ENCODE results near the gene FOXA1. TPM values are rescaled to one million over a fixed set of nuclear protein-coding genes. Genes with fewer than 3 reads are reported as not detected.

FOXA1 gene
- total RNA-seq, 4 donors from 2014 or later, result not detected

- H3K4me3 ChIP-seq, result peak overlapping the region in 2 of 4 donors; percentile 16 to 24
- no peak for DNase-seq (ENCODE audit: low spot score in 2 of 2)
- H3K36me3 ChIP-seq, result no peaks in the 10 kb centered on the region
- H3K4me1 ChIP-seq, result peaks cover 0 to 31% (median 0%) of the 10 kb centered on the region in 4 donors
- H3K9me3 ChIP-seq, result no peaks in the 10 kb centered on the region
- TF ChIP-seq EP300 (IDR thresholded peaks at IDR 0.05) (no peak), CTCF (IDR thresholded peaks at IDR 0.05) (no peak), POLR2A (IDR thresholded peaks at IDR 0.05) (no peak)
- peak overlapping the region in 1 of 4 donors; percentile 47 for H3K27ac ChIP-seq
- H3K27me3 ChIP-seq, result peaks cover 6 to 78% of the 10 kb centered on the region in 2 donors
- WGBS, 2 donors, result 6 to 8% methylated on average over 53 to 67 of the region's 67 CpGs
Measured at GRCh38 chr14:37583358-37584210, 11.5 kb downstream of the FOXA1 start.

GRCh38 chr14:37580146-37580545 is 14.9 kb downstream of the FOXA1 start:
- no peaks in the 10 kb centered on the region for H3K36me3 ChIP-seq
- no peak for DNase-seq (ENCODE audit: low spot score in 2 of 2)
- WGBS, 2 donors, result 89% methylated on average over 2 of the region's 2 CpGs
- no peak for TF ChIP-seq POLR2A (IDR thresholded peaks at IDR 0.05)
- TF ChIP-seq EP300 (IDR thresholded peaks at IDR 0.05), result no peak
- TF ChIP-seq CTCF (IDR thresholded peaks at IDR 0.05), result no peak
- H3K4me1 ChIP-seq, result peaks cover 0 to 19% (median 0%) of the 10 kb centered on the region in 4 donors
- no peaks in the 10 kb centered on the region for H3K9me3 ChIP-seq
- no peak overlapping the region for H3K4me3 ChIP-seq
- H3K27ac ChIP-seq, result no peak overlapping the region
- H3K27me3 ChIP-seq, result peaks cover 6 to 45% of the 10 kb centered on the region in 2 donors

- Histone ChIP-seq H3K4me3 (no peak overlapping the region), H3K27ac (no peak overlapping the region), H3K4me1 (peaks cover 0 to 10% (median 0%) of the 10 kb centered on the region in 4 donors), H3K27me3 (peaks cover under 1 to 42% of the 10 kb centered on the region in 2 donors), H3K36me3 (no peaks in the 10 kb centered on the region), H3K9me3 (no peaks in the 10 kb centered on the region)
- no peak for DNase-seq (ENCODE audit: low spot score in 2 of 2)
- 35 to 38% methylated on average over 9 of the region's 9 CpGs for WGBS, 2 donors
- no peak for TF ChIP-seq CTCF (IDR thresholded peaks at IDR 0.05)
- TF ChIP-seq EP300 (IDR thresholded peaks at IDR 0.05), result no peak
Measured at GRCh38 chr14:37579274-37579673, 15.8 kb downstream of the FOXA1 start.

- no peak for DNase-seq (ENCODE audit: low spot score in 2 of 2)
- TF ChIP-seq EP300 (IDR thresholded peaks at IDR 0.05) (no peak), CTCF (IDR thresholded peaks at IDR 0.05) (no peak), POLR2A (IDR thresholded peaks at IDR 0.05) (no peak)
- Histone ChIP-seq H3K36me3 (no peaks in the 10 kb centered on the region), H3K4me1 (no peaks in the 10 kb centered on the region), H3K27ac (no peak overlapping the region), H3K9me3 (no peaks in the 10 kb centered on the region), H3K4me3 (no peak overlapping the region), H3K27me3 (peaks cover 0 to 7% of the 10 kb centered on the region in 2 donors)
- 50% methylated on average over 2 of the region's 2 CpGs for WGBS, 2 donors
Measured at GRCh38 chr14:37573356-37573755, 21.7 kb downstream of the FOXA1 start.

GRCh38 chr14:37571391-37571790 is 23.7 kb downstream of the FOXA1 start:
- DNase-seq (ENCODE audit: low spot score in 2 of 2), result no peak
- 90 to 97% methylated on average over 4 of the region's 4 CpGs for WGBS, 2 donors
- no peaks in the 10 kb centered on the region for H3K36me3 ChIP-seq
- no peak overlapping the region for H3K27ac ChIP-seq
- no peak overlapping the region for H3K4me3 ChIP-seq
- no peaks in the 10 kb centered on the region for H3K9me3 ChIP-seq
- TF ChIP-seq EP300 (IDR thresholded peaks at IDR 0.05), result no peak
- no peak for TF ChIP-seq CTCF (IDR thresholded peaks at IDR 0.05)
- no peak for TF ChIP-seq POLR2A (IDR thresholded peaks at IDR 0.05)
- peaks cover 0 to 7% of the 10 kb centered on the region in 2 donors for H3K27me3 ChIP-seq
- H3K4me1 ChIP-seq, result peaks cover 0 to 8% (median 0%) of the 10 kb centered on the region in 4 donors
